HG03558 (cell line): ENCODE results near the gene DCP1A.
"Not testable (repeated sequence)": the region's sequence is repeated elsewhere in the genome, so short reads cannot be mapped to it uniquely, and the experiment has no call there.

Source experiments
- ATAC-seq: cut with Tn5 transposase; IDR thresholded peaks from one replicate; pipeline ENCODE4 v1.9.1; 2021; ENCODE audit warnings: moderate number of reproducible peaks; ENCODE audit not compliant: unreplicated experiment; ENCODE audit errors: extremely low read depth

The DCP1A gene

GRCh38 chr3:53347261-53348064 lies at the start of gene DCP1A:
TSS of gene DCP1A (minus strand) at chr3:53347543. CDS start at chr3:53347517, 26 bp downstream.
- peak; percentile 81 for ATAC-seq

DNA sequence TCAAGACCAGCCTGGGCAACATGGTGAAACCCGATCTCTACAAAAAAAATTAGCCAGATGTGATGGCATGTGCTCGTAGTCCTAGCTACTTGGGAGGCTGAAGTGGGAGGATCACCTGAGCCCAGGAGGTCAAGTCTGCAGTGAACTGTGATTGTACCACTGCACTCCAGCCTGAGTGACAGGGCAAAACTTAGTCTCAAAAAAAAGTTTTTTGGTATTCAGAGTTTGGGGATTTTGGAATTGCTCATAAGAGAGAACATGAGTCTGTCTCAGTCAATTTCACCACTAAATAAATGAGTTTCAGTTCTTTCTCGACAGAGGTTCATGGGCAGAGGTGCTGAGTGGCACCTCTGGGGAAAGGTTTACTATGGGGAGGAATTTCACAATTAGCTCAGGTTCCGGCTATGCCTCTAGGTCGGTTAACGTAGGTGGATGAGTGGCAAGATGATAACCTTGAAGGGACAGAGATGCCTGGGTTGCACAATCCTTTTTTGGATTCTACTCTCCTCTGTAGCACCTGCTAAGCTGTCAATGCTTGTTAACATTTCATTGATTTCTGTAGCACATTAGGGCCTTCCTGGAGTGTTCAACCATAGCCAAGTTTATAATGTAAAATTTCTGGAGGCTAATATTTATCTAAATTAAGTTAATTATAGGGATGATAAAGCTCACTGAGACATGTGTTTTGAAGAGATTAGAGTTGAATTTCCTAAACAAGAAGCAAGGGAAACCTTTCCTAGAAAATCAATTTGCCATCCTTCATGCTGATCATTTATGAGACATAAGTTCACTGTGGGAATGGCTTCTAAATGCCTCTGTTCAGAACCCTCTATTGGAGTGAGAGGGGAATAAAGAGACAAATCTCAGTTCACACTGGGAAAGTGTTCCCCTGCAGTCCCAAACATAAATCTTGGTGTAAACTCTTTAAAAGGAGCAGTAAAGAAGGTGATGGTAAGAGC lies 37.4 kb upstream of the DCP1A start:
- peak; percentile 52 for ATAC-seq

DNA sequence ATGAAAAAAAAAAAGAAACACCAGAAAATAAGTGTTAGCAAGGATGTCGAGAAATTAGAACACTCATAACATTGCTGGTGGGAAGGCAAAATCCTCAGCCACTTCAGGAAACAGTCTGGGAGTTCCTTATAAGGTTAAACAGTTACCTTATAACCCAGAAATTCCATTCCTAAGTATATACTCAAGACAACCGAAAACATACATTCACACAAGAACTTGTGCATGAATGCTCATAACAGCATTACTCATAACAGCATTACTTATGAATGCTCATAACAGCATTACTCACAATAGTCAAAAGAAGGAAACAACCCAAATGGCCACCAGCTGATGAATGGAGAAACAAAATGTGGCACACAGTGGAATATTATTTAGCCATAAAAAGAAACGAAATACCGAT lies 34.8 kb upstream of the DCP1A start:
- no peak for ATAC-seq

DNA sequence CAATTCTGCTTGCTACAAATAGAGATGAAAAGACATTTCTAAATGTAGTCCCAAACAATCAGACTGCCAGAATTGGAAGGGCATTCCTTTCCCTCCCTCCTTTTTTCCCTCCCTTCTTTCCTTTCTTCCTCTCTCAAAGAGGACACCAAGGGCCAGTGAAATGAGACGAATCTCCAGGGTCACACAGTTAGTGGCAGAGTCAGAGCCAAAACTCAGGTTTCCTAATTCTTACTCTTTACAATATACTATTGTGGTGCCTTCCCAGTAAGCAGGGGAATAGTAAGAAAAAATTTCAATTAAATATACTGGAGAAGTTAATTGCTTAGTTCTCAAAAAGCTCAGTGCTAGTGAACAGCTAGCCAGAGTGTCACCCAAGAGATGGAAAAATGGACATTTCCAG lies 33.0 kb upstream of the DCP1A start:
- no peak for ATAC-seq

DNA sequence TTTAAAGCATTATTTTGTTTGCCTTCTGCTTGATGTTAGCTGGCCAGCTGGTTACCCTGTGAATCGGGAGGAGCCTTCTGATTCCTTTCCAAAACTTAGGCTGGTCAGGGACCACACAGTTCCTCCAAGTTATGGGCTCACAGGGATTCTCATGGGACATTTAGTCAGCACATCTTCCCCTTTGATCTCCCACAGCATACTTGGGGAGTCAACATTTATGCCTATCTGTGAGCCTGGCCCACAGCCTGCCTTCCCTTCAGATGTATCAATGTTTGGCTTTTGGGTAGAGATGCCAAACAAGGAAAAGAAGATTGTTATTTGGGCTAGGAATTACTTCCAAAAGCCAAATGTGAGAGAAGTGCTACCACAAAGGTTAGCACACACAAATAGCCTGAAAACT lies 32.6 kb upstream of the DCP1A start:
- ATAC-seq: no peak

GRCh38 chr3:53377794-53378193 lies 30.5 kb upstream of the DCP1A start:
- no peak for ATAC-seq

DNA sequence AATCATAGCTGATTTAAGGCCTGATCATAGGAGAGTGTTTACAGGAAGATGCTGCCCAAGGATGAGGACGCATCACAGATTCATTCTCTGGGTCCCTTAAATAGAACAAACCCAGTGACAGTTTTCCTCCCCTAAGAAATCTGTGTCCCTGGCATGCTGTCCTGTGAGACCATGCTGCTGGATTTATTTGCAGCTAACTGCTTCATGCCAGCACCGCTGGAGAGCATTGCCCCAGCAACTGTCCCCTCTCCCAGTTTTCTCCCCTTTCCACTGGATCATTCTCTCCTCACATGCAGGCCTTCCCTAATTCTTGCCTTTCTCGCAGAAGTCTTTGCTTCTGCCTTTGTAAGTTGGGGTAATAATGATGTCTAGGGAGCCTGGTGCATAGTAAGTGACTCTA lies 29.3 kb upstream of the DCP1A start:
- ATAC-seq: no peak

GRCh38 chr3:53375019-53375418 lies 27.7 kb upstream of the DCP1A start:
- no peak for ATAC-seq

DNA sequence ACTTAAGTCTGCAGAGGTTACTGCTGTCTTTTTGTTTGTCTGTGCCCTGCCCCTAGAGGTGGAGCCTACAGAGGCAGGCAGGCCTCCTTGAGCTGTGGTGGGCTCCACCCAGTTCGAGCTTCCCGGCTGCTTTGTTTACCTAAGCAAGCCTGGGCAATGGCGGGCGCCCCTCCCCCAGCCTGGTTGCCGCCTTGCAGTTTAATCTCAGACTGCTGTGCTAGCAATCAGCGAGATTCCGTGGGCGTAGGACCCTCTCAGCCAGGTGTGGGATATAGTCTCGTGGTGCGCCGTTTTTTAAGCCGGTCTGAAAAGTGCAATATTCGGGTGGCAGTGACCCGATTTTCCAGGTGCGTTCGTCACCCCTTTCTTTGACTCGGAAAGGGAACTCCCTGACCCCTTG lies 23.4 kb upstream of the DCP1A start:
- not testable (repeated sequence) for ATAC-seq

- no peak for ATAC-seq
Measured at GRCh38 chr3:53361852-53362251, 14.5 kb upstream of the DCP1A start.

DNA sequence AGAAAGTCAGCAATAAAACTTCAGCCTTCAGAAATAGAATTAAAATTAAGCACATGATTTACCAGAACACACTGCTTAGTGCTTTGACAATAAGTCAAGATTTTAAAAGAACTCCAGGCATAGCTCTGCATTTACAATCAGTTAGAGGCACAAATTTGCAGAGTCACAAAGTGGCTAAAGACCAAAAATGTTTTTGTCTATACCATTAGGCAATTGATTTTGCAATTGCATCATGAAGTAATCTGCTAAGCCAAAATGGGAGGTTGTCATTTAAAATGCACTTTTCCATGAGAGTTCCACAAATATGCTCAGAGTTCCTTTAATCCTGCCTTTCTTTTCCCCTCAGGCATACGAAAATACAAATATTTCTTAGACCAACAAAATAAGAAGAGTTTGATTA lies 10.1 kb upstream of the DCP1A start:
- no peak for ATAC-seq

DNA sequence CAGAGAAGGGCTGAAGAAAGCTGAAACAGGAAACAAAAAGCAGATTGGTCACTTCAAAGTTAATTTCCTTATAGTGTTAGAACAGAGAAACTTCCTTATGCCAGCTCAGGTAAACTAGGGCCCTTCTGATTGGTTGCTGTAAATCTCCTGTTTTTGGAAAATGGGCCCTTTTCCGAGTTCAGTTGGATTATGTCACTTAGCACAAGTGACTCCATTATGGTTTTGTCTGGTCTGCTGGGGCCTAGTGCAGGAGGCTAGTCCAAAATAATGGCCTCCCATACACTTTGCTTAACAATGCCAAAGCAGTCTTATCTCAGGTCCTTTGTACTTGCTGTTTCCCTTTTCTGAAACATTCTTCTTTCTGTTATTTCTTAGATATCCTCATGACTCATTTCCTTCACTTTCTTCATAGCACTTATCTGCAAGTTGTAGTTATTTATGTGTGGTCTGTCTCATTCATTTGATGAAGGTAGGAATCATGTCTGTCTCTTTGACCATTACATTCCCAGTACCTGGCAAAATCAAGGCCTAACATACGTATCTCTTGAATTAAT lies 7.7 kb upstream of the DCP1A start:
- no peak for ATAC-seq

GRCh38 chr3:53353202-53353601 lies 5.9 kb upstream of the DCP1A start:
- ATAC-seq: no peak

DNA sequence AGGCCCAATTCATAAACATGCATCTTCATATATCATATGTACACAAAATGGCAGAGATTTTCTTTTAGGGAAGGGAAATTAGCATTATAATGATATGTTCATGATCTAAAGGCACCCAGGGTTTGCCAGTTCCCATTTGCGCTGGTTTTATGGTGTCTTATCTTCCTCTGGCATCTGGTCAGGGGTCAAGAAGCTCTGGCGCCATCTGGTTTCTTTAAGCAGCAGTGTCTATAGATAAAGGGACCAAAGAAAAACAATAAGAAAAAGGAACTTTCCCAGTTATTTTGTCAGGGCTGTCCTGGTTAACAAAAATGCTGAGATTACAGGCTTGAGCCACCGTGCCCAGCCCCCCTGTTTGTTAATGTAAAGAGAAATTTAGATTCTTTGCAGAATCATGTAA lies 3.3 kb upstream of the DCP1A start:
- ATAC-seq: no peak

DNA sequence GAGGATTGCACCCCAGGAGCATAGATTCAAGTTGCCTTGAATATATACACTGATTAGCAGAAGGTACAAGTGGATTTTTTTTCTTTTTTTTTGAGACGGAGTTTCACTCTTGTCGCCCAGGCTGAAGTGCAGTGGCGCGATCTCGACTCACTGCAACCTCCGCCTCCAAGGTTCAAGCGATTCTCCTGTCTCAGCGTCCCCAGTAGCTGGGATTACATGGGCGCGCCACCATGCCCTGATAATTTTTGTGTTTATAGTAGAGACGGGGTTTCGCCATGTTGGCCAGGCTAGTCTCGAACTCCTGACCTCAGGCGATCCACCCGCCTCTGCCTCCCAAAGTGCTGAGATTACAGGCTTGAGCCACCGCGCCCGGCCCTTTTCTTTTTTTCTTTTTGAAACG lies 775 bp upstream of the DCP1A start:
- not testable (repeated sequence) for ATAC-seq

- no peak for ATAC-seq
Measured at GRCh38 chr3:53346922-53347260, 452 bp downstream of the DCP1A start.

GRCh38 chr3:53346514-53346913 lies 829 bp downstream of the DCP1A start:
- no peak for ATAC-seq

- ATAC-seq: no peak
Measured at GRCh38 chr3:53342353-53342752, 5.0 kb downstream of the DCP1A start.

DNA sequence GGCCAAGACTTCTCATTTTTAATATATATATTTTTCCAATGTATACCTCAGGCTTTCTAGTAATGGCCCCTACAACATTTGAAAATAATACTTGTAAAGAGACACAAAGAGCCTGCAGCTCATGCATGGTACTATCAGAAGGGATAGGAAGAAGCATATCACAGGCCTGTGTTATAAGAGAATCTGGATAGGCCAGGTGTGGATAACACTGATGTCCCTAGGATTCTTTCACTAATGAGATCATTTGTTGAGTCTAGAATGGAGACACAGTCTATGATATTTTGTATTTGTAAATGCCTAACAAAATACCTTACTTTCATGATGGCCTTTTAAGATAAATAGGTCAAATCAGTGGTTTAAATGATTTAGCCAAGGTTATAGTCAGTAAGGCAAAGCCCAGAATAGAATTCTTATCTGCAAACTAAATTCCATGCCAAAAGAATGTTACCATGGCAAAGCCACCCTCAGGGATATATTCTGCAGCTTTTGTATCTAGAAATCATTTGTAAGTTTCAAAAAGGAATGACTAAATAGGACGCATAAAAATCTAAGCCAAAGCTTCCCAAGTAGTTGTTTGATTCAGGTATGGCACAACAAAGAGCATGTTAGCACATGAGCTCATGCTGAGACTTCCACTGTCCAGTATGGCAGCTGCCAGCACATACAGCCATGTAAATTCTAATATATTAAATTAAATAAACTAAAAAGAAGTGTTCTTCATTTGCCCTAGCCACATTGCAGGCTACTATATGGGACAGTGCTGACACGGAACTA lies 10.0 kb downstream of the DCP1A start:
- no peak for ATAC-seq

DNA sequence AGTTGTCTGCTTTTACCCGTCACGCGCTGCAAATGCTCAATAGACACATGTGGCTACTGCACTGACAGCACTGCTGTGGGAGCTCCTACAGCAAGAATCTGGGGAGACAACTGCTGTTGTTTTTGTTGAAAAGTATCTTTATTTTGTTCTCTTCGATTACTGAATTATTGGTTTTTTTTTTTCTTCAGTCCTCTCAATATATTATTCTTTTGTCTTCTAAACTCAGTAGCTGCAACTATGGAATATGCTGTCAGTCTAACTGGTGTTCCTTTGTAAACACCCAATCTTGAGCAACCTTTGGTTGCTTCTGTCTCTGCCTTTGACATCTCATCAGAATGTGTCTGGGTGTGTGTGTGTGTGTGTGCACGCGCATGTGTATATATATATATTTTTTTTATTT lies 12.6 kb downstream of the DCP1A start:
- no peak for ATAC-seq
